ENCODE data around the gene BEND5.

Gene BEND5

GRCh38 chr1:48761986-48762385 is 14.7 kb downstream of the BEND5 start:
- no peak for DNase-seq (ENCODE audit: low read depth)

- DNase-seq (ENCODE audit: low read depth) = no peak
Observed at GRCh38 chr1:48761411-48761810, 15.3 kb downstream of the BEND5 start.

- no peak for DNase-seq (ENCODE audit: low read depth)
Observed at GRCh38 chr1:48760857-48761256, 15.8 kb downstream of the BEND5 start.

DNA sequence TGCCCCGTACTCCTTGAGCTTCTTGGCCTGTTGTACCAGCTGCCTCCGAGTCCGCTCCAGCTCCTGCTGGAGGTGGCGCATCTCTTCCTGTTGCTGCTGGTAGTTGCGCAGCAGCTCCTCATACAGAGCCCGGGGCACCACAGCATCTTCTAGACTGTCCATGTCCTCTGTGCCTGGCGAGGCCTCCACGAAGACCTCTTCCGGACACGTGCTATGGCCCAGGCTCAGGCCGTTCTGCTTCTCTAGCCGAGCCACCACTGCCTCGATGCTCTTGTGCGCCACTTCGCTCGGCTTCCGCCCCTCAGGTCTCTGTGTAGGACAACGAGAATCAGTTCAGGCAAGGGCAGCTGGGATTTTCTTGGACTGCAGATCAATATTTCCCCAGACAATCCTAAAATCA is 17.7 kb downstream of the BEND5 start:
- no peak for DNase-seq (ENCODE audit: low read depth)

- DNase-seq (ENCODE audit: low read depth) = no peak
Observed at GRCh38 chr1:48757363-48757762, 19.3 kb downstream of the BEND5 start.

DNA sequence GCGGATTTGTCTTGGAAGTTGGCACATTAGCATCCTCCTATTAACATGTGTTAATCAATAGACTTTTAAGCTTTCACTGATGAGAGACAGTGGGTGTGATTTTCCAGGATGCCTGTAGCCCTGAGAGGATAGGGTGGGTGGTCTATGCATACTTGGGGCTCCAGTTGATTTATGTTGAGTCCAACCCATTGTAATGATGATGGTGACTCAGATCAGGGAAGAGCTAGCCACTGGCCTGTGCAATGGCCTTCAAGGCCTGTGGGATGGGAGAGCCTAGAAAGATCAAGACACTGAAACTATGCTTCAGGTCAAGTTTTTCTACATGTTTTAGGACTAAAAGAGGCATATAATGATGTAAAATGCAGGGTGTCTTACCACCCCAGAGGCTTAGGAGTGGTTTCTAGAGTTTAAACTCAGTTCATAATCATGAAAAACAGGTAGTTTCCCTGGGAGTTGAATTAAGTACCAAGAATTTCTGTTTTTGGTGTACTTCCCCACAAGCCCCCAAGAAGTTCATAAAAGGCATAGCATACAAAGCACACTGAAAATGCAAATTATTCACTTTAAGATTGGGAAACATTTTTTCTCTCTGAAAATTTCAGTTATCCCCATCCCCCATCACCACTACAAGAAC is 19.9 kb downstream of the BEND5 start:
- DNase-seq (ENCODE audit: low read depth) = no peak

GRCh38 chr1:48753293-48753692 is 23.4 kb downstream of the BEND5 start:
- no peak for DNase-seq (ENCODE audit: low read depth)

- no peak for DNase-seq (ENCODE audit: low read depth)
Observed at GRCh38 chr1:48750109-48750508, 26.6 kb downstream of the BEND5 start.

GRCh38 chr1:48749068-48749467 is 27.6 kb downstream of the BEND5 start:
- no peak for DNase-seq (ENCODE audit: low read depth)

GRCh38 chr1:48746906-48747305 is 29.8 kb downstream of the BEND5 start:
- no peak for DNase-seq (ENCODE audit: low read depth)

DNA sequence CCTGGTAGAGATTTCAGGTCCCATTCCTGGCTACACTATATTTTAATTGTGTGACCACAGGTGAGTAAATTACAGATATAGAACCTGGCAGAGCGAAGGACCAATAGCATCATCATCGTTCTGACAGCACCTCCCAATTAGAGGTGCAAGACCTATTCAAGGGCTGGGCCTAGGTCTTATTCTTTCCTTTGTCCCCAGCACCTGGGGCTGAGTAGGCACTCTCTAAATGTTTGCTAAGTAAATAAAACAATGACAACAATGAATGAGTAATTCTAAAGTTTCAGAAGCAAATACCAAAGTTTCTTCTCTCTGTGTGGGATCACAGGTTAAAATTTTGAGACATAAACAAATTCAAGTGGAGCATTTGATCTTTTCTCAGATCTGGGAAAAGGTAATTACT is 32.7 kb downstream of the BEND5 start:
- DNase-seq (ENCODE audit: low read depth) = no peak

DNA sequence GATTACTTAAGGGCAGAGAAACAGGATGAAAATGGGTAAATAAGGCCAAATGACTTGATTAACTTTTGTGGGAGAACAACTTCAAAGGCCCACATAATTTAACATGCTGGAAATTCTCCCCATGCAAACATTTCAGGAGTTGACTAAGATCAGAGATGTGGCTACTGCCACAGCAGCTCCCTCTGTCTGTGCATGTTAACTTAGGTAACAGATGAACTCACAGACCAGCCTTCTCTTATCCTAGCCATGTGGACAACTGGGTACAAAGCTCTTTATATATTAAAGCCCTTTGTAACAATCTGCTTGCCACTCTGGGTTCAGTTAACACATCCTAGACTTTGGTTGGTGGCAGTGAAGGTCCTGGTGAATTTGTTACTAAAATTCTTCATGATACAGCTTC is 33.2 kb downstream of the BEND5 start:
- no peak for DNase-seq (ENCODE audit: low read depth)

- DNase-seq (ENCODE audit: low read depth) = no peak
Observed at GRCh38 chr1:48741380-48741779, 35.3 kb downstream of the BEND5 start.

DNA sequence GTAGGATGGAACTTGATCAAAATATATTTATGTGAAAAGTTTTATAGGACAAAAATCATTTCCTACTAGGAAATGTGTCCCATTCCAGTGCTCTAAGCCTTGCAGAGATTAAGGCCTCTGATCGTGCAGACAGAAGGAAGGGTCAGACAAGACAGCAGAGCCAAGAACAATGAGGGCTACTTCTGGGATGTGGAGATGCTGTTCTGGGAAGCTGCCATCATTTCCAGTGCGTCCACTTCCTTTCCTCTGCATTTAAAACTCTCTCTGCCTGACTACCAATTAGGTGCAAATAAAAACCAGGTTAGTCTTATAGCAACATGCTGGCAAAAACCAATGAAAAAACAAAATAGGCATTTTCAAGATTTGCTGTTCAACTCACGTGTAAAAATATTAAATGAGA is 36.1 kb downstream of the BEND5 start:
- DNase-seq (ENCODE audit: low read depth) = no peak

- DNase-seq (ENCODE audit: low read depth) = no peak
Observed at GRCh38 chr1:48739091-48739490, 37.6 kb downstream of the BEND5 start.

- DNase-seq (ENCODE audit: low read depth) = no peak
Observed at GRCh38 chr1:48738356-48738755, 38.3 kb downstream of the BEND5 start.

DNA sequence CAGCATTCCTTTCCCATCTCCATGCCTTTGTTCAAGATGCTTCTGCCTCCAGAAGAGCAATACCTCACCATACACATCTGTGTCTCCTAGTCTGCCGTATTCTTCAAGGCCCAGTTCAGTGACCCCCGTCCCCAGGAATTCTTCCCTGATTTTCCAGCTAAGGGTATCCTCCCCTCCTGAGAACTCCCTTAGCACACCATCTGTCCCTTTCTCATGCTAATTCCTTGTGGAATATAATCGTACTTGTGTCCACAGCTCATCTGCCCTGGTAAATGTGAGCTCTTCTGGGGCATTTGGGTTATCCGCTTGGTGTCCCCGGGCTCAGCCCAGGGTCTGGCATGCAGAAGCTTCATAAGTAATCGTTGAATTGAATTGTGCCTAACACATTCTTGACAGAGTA is 40.9 kb downstream of the BEND5 start:
- DNase-seq (ENCODE audit: low read depth) = no peak

GRCh38 chr1:48730164-48730910 is 46.4 kb downstream of the BEND5 start:
- DNase-seq (ENCODE audit: low read depth) = no peak

DNA sequence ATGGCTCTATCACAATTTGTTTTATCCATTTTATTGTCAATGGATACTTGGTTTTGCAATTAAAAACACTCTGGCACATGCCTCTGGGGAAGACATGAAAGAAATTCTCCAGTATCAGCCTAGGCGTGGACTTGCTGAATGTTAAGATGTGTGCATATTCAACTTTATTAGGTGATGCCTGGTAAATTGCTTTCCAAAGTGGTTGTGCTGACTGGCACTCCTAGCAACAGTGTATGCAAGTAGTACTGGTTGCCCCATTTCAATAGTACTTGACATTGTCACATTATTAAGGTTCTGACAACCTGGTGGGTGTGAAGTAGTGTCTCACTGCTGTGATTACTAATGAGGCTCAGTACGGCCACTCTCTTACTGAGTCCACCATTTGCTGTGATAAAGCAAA is 48.1 kb downstream of the BEND5 start:
- no peak for DNase-seq (ENCODE audit: low read depth)

DNA sequence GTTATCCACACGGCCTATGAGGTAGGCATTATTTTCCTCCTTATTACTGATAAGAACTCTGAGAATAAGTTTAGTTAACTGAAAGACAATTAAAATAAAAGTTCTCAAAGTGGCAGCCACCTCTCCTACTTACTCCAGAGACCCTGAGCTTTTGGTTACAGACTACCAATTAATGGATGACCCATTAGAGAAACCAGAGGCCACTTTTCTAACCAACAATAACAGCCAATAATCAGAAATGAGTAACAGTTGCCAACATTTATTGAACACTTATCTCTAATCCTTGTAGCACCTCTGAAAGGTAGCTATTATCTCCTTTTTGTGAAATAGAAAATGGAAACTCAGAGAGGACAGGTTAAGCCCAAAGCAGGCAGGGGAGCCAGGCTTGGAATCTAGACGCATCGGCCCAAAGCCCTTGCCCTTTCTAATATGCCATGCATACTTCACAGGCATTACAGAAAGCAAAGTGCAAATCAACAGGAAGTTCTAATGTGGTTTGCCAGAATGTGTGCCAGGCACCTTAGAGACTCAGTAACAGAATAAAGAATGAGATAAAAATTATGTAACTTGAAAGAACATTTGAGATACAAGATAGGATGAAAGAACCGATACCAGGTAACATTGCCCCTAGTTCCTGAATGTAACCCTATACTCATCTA is 50.0 kb downstream of the BEND5 start:
- DNase-seq (ENCODE audit: low read depth) = no peak

DNA sequence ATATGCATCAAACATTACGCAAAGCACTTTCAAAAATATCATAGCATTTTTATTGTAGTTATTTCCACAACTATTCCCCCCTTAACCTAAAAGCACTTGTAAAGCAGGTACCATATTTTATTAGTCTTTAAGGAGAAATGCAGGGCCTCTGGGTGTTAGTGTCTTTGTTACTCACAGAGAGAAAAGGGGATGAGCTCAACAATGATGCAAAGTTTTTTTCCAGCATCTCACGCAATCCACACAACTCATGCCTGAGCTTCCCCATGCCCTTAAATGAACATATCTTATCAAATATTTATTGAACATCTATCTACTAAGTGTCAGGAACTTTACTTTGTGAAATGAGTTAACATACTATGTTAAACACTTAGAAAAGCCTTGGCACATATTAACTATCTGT is 50.6 kb downstream of the BEND5 start:
- DNase-seq (ENCODE audit: low read depth) = no peak

DNA sequence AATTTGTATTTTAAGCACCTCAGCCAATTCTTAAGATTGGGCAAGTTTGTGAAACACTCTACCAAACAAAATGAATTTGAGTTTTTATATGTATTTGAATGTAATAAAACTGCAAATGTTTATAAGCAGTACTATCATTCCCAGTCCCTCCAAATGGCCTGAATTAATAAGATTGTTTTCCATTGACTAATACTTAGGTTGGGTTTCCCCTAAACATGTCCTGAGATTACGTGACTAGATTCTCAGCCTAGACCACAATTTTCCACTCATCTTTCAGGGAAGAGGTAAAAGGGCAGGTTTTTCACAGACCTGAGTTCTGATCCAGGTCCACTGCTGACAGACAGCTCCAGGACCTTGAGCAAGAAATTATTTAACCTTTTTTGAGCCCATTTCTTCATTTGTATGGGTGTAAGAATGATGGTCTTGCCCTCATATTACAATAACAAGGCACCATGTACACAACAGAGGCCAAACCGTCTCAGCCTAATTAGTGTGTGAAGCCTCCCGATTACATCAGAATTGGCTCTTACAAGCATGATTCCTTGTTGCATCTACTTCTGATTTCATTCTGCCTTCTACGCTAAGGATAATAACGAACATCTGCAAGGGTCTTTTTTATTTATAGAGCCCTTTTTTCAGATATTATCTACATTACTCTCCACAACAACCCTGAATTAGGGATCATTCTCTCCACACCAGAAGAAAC is 51.2 kb downstream of the BEND5 start:
- no peak for DNase-seq (ENCODE audit: low read depth)

DNA sequence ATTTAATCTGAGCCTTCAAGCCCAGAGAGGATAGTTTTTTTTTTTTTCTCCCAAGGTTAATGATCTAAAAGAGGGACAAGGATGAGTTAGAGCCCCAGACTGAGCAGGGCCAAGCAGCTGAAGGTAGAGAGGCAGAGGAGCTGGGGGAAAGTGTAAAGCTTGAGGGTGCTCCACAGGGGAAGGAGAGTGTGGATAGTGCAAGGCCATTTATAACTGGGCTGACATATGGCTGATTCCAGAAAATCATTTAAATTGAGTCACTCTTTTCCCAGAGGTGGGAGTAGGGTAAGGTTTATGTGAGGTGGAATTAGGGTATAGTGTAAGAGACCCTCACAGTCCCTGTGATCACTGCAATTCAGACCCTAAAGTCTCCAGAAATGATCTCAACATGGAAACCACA is 55.8 kb downstream of the BEND5 start:
- no peak for DNase-seq (ENCODE audit: low read depth)
